Measurements from ENCODE around the gene ZP2.
"Not testable (repeated sequence)": the region's sequence is repeated elsewhere in the genome, so short reads cannot be mapped to it uniquely, and the experiment has no call there.

Gene ZP2

GRCh38 chr16:21211486-21211885, at the start of gene ZP2:
TSS of gene ZP2 (minus strand) at chr16:21211574. CDS start at chr16:21211547, 27 bp downstream.
- DNase-seq = no peak

DNA sequence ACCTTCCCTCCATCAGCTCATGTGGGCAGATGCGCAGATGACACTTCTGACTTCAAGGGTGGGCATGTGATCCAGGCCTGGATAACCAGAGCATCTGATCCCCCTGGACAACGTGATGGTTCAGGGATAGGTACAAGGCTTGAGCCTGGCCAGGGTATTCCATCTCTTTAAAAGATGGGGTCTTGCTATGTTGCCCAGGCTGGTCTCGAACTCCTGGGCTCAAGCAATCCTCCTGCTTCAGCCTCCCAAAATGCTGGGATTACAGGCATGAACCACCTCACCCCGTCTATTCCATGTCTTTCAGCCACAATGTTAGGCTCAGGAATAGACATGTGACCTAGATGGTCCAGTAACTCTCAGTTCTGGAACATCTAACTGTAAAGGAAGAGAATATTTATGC, 45.9 kb upstream of the ZP2 start:
- no peak for DNase-seq

DNA sequence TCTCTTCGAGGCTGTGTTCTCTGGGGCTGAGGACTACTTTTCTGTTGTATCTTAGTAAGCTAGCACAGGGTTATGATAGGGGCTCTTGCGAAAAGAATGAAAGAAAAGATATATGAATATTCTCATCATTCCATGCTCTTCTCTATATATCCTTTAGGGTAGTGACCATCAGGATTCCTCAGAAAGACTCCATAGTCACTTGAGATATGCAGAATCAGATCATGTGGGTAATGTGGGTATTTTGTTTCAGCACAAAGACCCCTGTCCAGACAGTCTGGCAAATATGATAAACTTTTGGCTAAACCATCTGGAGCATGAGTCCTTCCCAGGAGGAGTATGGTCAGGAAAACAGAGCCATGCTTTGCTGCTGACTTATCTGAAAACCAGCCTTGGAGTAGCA, 45.3 kb upstream of the ZP2 start:
- no peak for DNase-seq

- no peak for DNase-seq
These were observed 42.1 kb upstream of the ZP2 start for GRCh38 chr16:21253470-21253869.

- DNase-seq = no peak
These were observed 38.9 kb upstream of the ZP2 start for GRCh38 chr16:21250072-21250923.

DNA sequence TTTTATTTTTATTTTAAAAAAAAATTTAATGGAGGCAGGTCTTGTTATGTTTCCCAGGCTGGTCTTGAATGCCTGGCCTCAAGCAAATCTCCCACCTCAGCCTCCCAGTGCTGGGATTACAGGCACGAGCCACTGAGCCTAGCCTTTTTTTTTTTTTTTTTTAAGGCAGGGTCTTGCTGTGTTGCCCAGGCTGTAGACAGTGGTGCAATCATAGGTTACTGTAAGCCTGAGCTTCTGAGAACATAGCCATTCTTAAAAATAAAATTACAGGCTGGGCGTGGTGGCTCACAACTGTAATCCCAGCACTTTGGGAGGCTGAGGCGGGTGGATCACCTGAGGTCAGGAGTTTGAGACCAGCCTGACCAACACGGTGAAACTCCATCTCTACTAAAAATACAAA, 36.8 kb upstream of the ZP2 start:
- DNase-seq = not testable (repeated sequence)

DNA sequence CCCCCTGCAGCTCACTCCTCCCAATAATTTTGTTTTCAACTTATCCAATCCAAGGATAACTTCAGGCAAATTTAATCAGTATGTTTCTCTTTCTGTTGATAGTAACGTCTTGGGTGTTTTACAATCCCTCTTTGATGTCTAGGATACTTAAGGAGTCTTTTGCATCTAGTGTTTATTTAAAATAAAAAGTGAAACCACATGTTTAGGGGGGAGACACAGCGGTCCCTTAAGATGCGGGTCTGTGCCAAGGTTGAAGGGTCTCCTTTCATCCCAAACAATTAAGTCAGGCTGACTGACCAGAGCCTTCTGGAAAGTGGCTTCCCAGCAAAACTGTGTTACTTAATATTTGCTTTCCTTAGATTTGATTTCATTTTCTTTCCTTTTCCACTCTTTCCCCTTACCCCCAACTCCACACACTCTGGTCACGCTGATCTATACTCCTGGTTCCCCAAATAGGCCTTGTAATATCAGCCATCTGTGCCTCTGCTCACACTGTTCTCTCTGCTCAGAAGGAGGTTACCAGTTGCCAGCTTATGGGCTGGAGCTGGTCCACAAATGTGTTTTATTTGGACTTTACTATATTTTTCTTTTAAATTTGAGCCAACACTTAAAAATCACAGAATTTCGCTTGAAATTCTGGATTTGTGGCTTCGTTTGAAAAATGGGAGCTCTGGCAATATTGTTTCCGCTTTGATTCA, 33.3 kb upstream of the ZP2 start:
- no peak for DNase-seq

- no peak for DNase-seq
These were observed 31.4 kb upstream of the ZP2 start for GRCh38 chr16:21242756-21243155.

DNA sequence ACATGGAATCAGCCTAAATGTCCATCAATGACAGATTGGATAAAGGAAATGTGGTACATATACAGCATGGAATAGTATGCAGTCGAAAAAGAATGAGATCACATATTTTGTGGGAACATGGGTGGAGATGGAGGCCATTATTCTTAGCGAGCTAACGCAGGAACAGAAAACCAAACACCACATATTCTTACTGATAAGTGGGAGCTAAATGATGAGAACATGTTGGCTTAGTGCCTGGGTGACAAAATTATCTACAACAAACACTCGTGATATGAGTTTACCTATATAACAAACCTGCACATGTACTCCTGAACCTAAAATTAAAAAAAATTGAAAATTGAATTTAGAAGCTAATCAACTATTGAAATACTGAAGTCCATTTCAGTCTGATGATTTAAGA, 28.3 kb upstream of the ZP2 start:
- no peak for DNase-seq

DNA sequence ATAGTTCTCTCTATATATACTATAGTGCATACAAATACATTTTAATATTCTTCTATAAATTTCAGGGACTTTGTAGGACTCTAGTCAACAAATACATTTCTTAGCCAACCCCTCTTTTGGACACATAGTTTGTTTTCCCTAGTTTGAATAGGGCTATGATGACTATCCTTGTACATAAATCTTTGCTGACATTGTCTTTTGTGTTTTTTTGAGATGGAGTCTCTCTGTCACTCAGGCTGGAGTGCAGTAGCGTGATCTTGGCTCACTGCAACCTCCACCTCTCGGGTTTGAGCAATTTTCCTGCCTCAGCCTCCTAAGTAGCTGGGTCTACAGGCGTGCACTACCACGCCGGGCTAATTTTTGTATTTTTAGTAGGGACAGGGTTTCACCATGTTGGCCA, 25.5 kb upstream of the ZP2 start:
- DNase-seq = no peak

GRCh38 chr16:21235199-21235585, 23.8 kb upstream of the ZP2 start:
- no peak for DNase-seq

DNA sequence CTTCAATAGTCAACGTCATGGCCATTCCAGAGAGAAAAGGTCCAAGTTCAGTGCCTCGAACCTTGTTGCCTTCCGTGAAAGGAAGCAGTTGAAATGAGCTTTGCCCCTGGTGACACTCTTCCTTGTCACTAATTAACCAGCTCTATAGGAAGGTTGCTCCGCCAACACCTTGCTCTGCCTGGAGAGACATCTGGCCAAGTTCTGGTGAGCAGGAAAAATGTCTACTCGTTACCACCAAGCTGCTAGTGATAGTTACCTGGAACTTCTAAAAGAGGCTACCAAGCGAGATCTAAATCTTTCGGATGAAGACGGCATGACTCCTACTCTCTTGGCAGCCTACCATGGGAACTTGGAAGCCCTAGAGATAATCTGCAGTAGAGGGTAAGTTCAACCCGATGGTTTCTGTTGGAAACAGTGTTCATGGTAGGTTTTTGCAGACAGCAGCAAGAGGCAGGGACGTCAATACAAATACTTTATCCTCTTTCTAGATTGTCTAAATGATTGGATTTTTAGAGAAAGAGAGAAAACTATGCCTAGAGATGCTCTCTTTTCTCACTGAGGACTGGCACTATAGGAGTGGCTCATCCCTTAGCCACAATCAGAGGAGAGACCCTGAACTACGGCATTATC, 22.3 kb upstream of the ZP2 start, which contains the start of gene ANKS4B:
Gene ANKS4B (plus strand): TSS at position 179 of the 630 bp plus-strand sequence. CDS start 39 bp downstream, at position 218.
- DNase-seq = no peak

GRCh38 chr16:21233045-21233520, 21.7 kb upstream of the ZP2 start:
- no peak for DNase-seq

GRCh38 chr16:21228361-21228872, 17.0 kb upstream of the ZP2 start:
- DNase-seq = no peak

- no peak for DNase-seq
These were observed 16.5 kb upstream of the ZP2 start for GRCh38 chr16:21227866-21228265.

- no peak for DNase-seq
These were observed 15.4 kb upstream of the ZP2 start for GRCh38 chr16:21226749-21227148.

GRCh38 chr16:21224800-21225199, 13.4 kb upstream of the ZP2 start:
- no peak for DNase-seq

DNA sequence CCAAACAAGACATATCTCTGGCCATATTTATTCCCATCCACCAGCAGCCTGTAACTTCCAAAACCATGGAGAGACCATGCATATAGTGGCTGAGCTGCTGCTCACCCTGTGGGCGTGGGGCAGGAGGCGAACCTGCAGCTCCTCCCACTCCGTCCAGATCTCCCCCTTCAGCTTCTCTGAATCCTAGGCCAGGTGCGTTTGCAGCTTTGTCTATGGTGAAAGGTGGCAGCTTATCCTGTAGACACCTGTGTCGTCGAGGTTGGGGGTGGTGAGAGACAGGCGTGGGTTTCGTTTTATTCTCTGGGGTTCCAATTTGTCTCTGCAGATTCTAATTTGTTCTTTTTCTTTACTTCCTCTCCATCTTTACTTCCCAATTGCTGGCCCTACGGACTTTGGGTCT, 12.4 kb upstream of the ZP2 start:
- no peak for DNase-seq

GRCh38 chr16:21222495-21223337, 11.3 kb upstream of the ZP2 start:
- DNase-seq = no peak

GRCh38 chr16:21219551-21219950, 8.2 kb upstream of the ZP2 start:
- DNase-seq = no peak

DNA sequence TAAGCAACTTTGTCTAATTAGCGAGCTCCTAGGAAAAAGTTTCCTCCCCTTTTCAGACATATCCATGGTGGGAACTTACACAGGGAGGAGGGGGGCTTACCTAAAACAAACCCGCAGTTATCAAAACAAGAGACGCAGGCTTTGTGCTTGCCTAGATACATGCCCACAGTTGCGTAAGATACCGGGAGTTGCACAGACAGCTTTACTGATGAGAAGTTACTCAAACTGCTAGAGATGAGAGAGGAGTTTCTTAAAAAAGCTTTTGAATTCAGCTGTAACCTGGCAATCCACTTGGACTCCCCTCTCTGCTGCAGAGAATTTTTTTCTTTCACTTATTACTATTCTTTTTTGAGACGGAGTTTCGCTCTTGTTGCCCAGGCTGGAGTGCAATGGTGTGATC, 6.8 kb upstream of the ZP2 start:
- DNase-seq = no peak

GRCh38 chr16:21217121-21217520, 5.7 kb upstream of the ZP2 start:
- DNase-seq = no peak

DNA sequence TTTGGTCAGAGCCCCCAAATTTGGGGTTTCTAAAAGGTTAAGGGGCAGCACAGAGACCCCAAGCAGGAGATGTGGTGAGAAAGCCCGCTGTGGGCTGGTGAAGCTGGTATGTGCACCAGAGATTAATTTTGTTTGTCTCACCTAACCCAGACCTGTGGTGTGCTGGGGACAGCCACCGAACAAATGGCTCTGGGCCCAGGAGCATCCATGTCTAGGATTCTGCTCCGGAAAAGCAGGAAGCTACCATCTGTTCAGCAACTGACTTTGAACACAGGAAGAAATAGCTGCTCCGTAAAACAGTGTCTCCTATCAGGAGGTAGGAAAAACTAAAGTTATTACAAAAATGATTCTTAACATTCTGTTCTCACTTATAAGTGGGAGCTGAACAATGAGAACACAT, 2.7 kb upstream of the ZP2 start:
- no peak for DNase-seq

Measured in activated naive CD4-positive, alpha-beta T cell (primary cell).